ENCODE measurements around the gene LTB4R.

The LTB4R gene

DNA sequence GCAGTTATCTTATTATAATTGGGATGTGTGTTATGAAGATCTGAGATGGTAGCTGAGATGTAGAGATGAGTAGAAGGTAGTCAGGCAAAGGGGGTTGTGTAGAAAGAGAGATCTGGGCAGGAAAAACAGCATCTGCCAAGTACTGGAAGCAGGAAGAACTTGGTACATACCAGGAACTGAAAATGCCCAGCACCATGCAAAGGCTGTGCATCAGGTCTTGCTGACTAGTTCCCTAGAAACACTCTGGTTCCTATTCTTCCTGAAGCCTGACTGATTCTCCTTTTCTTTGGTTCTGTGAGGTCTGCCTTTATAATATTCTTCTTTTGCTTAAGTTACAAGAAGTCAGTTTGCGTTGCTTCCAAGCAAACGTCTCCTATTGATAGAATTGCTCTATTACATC lies 50.0 kb downstream of the LTB4R start:
- no peaks in the 10 kb centered on the region for H3K27me3 ChIP-seq (ENCODE audit: insufficient read depth, low read depth, severe bottlenecking)
- H3K9me3 ChIP-seq (ENCODE audit: severe bottlenecking), result no peaks in the 10 kb centered on the region
- DNase-seq, result no peak
- no peaks in the 10 kb centered on the region for H3K36me3 ChIP-seq
- H3K4me3 ChIP-seq (ENCODE audit: low read depth, low read length), result no peak overlapping the region
- H3K27ac ChIP-seq, result no peak overlapping the region
- TF ChIP-seq, protein P1, sequence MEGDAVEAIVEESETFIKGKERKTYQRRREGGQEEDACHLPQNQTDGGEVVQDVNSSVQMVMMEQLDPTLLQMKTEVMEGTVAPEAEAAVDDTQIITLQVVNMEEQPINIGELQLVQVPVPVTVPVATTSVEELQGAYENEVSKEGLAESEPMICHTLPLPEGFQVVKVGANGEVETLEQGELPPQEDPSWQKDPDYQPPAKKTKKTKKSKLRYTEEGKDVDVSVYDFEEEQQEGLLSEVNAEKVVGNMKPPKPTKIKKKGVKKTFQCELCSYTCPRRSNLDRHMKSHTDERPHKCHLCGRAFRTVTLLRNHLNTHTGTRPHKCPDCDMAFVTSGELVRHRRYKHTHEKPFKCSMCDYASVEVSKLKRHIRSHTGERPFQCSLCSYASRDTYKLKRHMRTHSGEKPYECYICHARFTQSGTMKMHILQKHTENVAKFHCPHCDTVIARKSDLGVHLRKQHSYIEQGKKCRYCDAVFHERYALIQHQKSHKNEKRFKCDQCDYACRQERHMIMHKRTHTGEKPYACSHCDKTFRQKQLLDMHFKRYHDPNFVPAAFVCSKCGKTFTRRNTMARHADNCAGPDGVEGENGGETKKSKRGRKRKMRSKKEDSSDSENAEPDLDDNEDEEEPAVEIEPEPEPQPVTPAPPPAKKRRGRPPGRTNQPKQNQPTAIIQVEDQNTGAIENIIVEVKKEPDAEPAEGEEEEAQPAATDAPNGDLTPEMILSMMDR (IDR thresholded peaks at IDR 0.05; ENCODE audit: low read depth, low read length), result no peak

DNA sequence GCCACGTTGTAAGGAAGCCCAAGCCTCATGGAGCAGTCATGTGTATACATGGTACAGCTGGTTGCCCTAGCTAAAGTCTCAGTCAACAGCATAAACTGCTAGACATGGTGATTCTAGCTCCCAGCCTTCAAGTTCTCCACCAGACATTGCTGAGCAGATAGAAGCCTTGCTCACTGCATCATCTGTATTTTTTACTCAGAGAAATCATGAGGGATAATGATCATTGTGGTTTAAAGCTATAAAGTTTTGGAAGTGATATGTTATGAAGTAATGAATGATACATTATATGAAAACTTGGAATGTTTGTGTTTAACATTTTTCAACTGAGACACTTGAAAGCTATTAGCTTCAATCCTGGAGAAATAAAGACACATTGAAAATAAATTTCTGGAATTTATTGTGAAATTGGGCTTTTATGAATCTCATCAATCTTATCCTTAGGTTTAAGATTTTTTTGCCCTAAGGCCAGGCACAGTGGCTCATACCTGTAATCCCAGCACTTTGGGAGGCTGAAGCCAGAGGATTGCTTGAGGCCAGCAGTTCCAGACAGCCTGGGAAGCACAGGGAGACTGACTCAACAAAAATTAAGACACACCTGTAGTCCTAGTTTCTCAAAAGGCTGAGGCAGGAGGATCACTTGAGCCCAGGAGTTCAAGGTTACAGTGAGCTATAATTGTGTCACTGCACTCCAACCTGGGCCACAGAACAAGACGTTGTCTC lies 51.1 kb downstream of the LTB4R start:
- DNase-seq, result no peak
- H3K36me3 ChIP-seq, result no peaks in the 10 kb centered on the region
- H3K9me3 ChIP-seq (ENCODE audit: severe bottlenecking), result no peaks in the 10 kb centered on the region
- H3K27me3 ChIP-seq (ENCODE audit: insufficient read depth, low read depth, severe bottlenecking), result no peaks in the 10 kb centered on the region
- H3K4me3 ChIP-seq (ENCODE audit: low read depth, low read length), result no peak overlapping the region
- TF ChIP-seq, protein P1 (IDR thresholded peaks at IDR 0.05; ENCODE audit: low read depth, low read length), result no peak
- no peak overlapping the region for H3K27ac ChIP-seq

DNA sequence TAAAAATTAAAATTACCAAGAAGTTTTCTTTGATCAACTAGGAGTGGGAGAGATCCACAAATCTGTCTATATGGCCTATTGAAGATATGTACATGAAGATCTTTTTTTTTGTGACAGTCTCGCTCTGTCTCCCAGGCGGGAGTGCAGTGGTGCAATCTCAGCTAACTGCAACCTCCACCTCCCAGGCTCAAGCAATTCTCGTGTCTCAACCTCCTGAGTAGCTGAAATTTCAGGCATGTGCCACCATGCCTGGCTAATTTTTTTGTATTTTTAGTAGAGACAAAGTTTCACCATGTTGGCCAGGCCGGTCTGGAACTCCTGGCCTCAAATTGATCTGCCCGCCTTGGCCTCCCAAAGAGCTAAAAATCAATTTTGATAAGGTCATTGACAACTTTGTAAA lies 52.1 kb downstream of the LTB4R start:
- Histone ChIP-seq H3K27me3 (ENCODE audit: insufficient read depth, low read depth, severe bottlenecking) (no peaks in the 10 kb centered on the region), H3K4me3 (ENCODE audit: low read depth, low read length) (no peak overlapping the region), H3K9me3 (ENCODE audit: severe bottlenecking) (no peaks in the 10 kb centered on the region), H3K36me3 (no peaks in the 10 kb centered on the region), H3K27ac (no peak overlapping the region)
- no peak for DNase-seq
- TF ChIP-seq, protein P1 (IDR thresholded peaks at IDR 0.05; ENCODE audit: low read depth, low read length), result no peak

DNA sequence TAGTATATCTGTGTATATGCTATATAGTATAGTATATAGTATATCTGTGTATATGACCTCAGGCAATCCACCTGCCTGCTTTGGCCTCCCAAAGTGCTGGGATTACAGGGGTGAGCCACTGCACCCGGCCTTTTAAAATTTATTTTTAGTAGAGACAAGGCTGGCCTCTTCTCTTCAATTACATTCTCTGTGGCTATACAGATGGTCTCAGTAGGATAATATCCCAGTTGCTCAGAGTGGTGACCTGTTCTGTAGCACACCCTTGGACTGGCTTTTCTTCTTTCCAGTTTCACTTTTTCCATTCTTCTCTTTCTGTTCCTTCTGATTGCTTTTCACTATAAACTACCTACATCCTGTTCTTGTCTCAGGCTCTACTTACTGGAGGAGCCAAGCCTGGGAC lies 53.5 kb downstream of the LTB4R start:
- Histone ChIP-seq H3K36me3 (no peaks in the 10 kb centered on the region; the same call in 1 of the 2 replicates), H3K27me3 (ENCODE audit: insufficient read depth, low read depth, severe bottlenecking) (no peaks in the 10 kb centered on the region), H3K4me3 (ENCODE audit: low read depth, low read length) (no peak overlapping the region), H3K27ac (no peak overlapping the region), H3K9me3 (ENCODE audit: severe bottlenecking) (no peaks in the 10 kb centered on the region)
- DNase-seq, result no peak
- TF ChIP-seq, protein P1 (IDR thresholded peaks at IDR 0.05; ENCODE audit: low read depth, low read length), result no peak

DNA sequence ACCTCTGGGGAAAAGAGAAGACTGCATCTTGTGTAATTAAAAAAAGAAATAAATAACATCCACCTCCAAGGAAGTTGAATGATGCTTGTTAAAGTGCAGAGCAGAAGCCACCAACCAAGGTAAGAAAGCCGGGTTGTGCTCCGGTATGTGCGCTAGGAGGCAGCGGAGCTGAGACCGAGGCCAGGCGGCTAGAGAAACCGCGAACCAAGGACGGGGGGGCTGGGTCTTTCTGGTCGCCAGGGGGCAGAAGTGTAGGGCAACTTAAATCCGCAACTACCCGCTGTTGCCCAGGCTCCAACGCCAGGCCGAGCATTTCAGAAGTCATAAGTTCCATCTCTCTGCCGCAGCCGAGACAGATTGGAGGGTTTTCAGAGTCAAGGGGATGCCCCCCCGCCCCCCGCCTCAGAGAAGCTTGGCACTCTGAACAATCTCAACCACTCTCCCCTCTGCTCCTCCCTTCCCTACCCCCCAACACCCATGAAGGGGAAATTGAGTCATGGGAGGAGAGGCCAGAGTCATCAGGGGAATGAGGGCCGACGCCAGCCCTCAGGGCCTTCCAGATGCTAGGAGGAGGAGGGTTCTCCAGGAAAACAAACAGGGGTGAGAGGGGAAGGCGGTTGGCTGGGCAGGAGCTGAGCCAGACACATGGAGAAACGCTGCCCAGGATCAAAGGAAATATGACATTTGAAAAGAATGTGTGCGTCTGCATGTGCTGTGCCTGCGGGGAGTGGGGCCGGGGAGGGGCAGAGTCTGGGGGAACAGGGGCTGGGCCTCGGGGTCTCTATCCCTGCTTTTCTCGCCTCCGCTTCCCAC lies 54.5 kb downstream of the LTB4R start:
- peak overlapping the region; percentile 80 for H3K4me3 ChIP-seq (ENCODE audit: low read depth, low read length)
- no peaks in the 10 kb centered on the region for H3K27me3 ChIP-seq (ENCODE audit: insufficient read depth, low read depth, severe bottlenecking)
- H3K27ac ChIP-seq, result peak overlapping the region; percentile 94
- peak; percentile 92 for DNase-seq
- no peaks in the 10 kb centered on the region; the same call in 1 of the 2 replicates for H3K36me3 ChIP-seq
- TF ChIP-seq, protein P1 (IDR thresholded peaks at IDR 0.05; ENCODE audit: low read depth, low read length), result peak; percentile 90
- no peaks in the 10 kb centered on the region for H3K9me3 ChIP-seq (ENCODE audit: severe bottlenecking)

All from WERI-Rb-1 (cell line).